Neutrophil (primary cell): ENCODE measurements around the gene CRTAC1.

Source experiments
- H3K27ac ChIP-seq: fragments of 200-600 bp; sonication (generic); 2 replicates; pipeline ENCODE4 v1.5.1; 2016; ENCODE audit warnings: mild to moderate bottlenecking, moderate library complexity
- H3K27me3 ChIP-seq: fragments of 200-600 bp; sonication (generic); 2 replicates; pipeline ENCODE4 v1.6.0; 2016; ENCODE audit warnings: mild to moderate bottlenecking
- H3K36me3 ChIP-seq: fragments of 200-600 bp; sonication (generic); 2 replicates; pipeline ENCODE4 v1.5.1; 2017
- H3K4me1 ChIP-seq, 2 experiments: fragments of 200-600 bp in 1 of 2; sonication (generic) in 1 of 2; 1 replicate in 1 of 2; 2 replicates in 1 of 2; pipeline versions ENCODE4 v1.5.1 to v1.6.1; 2013 to 2016; ENCODE audit warnings: low read depth in 1 of 2, low read length in 1 of 2, mild to moderate bottlenecking in 1 of 2, moderate library complexity in 1 of 2; ENCODE audit not compliant: control insufficient read depth in 1 of 2, insufficient read depth in 1 of 2
- H3K4me3 ChIP-seq, 2 experiments: fragments of 200-600 bp in 1 of 2; sonication (generic) in 1 of 2; 1 replicate in 1 of 2; 2 replicates in 1 of 2; pipeline ENCODE4 v1.5.1; 2013 to 2016; ENCODE audit warnings: low read depth in 1 of 2, low read length in 1 of 2, mild to moderate bottlenecking in 1 of 2, moderate library complexity in 1 of 2
- H3K9me3 ChIP-seq: fragments of 200-600 bp; sonication (generic); 2 replicates; pipeline ENCODE4 v1.5.1; 2016
- TF ChIP-seq, protein P1 (sequence below): fragments of 200-600 bp; sonication (generic); IDR thresholded peaks from 2 replicates; pipeline ENCODE4 v1.5.1; 2016; ENCODE audit warnings: antibody characterized with exemption

Gene CRTAC1

DNA sequence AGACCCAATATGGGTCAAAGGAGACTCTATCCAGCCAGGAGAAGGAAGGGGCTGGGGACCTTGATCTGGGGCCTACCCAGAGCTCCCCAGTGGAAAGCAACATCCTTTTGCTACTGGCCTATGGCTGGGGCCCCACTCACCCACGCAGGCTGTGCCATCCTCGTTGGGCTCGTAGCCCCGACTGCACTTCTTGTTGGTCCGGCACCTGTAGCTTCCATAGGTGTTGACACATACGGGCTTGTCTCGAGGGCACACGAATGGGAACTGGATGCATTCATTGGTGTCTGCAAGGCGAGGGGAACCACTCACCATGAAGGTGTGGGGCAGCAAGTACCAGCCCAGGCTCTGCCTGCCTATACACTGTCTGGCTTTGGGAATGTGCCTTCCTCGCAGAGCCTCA lies 150.3 kb downstream of the CRTAC1 start:
- TF ChIP-seq, protein P1, sequence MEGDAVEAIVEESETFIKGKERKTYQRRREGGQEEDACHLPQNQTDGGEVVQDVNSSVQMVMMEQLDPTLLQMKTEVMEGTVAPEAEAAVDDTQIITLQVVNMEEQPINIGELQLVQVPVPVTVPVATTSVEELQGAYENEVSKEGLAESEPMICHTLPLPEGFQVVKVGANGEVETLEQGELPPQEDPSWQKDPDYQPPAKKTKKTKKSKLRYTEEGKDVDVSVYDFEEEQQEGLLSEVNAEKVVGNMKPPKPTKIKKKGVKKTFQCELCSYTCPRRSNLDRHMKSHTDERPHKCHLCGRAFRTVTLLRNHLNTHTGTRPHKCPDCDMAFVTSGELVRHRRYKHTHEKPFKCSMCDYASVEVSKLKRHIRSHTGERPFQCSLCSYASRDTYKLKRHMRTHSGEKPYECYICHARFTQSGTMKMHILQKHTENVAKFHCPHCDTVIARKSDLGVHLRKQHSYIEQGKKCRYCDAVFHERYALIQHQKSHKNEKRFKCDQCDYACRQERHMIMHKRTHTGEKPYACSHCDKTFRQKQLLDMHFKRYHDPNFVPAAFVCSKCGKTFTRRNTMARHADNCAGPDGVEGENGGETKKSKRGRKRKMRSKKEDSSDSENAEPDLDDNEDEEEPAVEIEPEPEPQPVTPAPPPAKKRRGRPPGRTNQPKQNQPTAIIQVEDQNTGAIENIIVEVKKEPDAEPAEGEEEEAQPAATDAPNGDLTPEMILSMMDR: no peak
- Histone ChIP-seq H3K27ac (no peak overlapping the region), H3K4me3 (no peak overlapping the region), H3K9me3 (no peaks in the 10 kb centered on the region), H3K4me1 (no peaks in the 10 kb centered on the region), H3K27me3 (peaks cover 10% of the 10 kb centered on the region), H3K36me3 (no peaks in the 10 kb centered on the region)

DNA sequence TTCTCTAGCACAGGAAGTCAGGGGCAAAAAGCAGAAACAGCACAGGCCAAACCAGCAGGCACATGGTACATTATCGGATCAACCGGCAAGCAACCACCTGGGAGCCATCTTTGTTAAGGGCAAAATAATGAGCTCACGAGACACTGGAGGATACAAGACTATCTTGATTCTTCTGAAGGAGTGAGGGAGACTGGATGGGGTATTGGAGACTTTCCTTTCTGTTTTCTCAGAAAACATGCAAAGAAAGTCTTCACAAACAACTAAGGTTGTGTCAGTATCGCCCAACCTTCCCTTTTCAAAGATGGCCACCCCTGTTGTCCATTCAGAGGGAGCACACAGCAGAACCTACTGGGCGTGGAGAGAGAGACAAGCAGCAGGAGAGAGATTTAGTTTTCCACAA lies 151.2 kb downstream of the CRTAC1 start:
- peaks cover 10% of the 10 kb centered on the region for H3K27me3 ChIP-seq
- TF ChIP-seq, protein P1: no peak
- H3K27ac ChIP-seq: no peak overlapping the region

DNA sequence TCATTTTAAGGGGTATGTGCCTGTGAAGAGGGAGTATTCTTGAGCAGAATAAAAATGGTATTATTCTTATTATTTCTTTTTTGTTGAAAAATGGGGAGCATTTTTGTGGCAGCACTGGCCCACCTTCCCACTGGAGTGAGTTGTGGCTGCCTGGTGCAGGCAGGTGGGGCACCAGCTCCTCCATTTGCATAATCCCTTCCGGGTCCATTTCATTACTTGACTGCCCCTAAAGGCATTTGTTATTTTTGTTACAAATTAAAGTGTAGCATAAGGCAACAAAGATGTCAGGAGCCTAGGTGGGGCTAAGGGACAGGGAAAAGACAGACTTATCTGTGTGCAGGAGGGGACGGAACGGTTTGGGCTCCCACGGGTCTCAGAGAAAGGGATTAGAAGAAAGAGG lies 154.0 kb downstream of the CRTAC1 start:
- H3K27me3 ChIP-seq: peaks cover 27% of the 10 kb centered on the region

More for the DNA sequence above, 151.2 kb downstream of the CRTAC1 start:
- Histone ChIP-seq H3K9me3 (no peaks in the 10 kb centered on the region), H3K4me1 (no peaks in the 10 kb centered on the region), H3K4me3 (no peak overlapping the region), H3K36me3 (no peaks in the 10 kb centered on the region)

DNA sequence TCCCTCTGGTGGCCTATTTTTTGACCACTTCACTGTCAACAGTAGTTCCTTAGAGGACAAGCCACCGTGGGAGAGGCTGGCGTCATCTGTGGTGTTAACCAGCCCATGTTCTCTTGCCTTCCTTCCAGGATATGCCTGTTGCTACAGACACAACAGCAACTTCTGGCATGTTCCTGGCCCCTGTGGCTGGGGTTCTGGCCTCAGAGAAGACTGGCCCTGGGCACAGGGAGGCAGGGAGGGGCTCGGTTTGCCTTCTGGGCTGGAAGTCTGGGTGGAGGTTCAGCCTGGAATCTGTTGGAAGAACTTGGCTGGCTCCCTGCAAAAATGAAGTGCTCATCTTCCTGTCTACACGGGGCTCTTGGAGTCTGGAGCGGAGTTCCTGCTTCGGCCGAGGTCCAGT lies 155.0 kb downstream of the CRTAC1 start:
- TF ChIP-seq, protein P1: no peak
- Histone ChIP-seq H3K9me3 (no peaks in the 10 kb centered on the region), H3K36me3 (no peaks in the 10 kb centered on the region), H3K4me3 (no peak overlapping the region), H3K4me1 (no peaks in the 10 kb centered on the region), H3K27ac (no peak overlapping the region), H3K27me3 (peaks cover 37% of the 10 kb centered on the region)

More for the DNA sequence above, 154.0 kb downstream of the CRTAC1 start:
- H3K4me1 ChIP-seq: no peaks in the 10 kb centered on the region
- H3K9me3 ChIP-seq: no peaks in the 10 kb centered on the region
- no peak overlapping the region for H3K27ac ChIP-seq
- TF ChIP-seq, protein P1: no peak
- no peak overlapping the region for H3K4me3 ChIP-seq
- H3K36me3 ChIP-seq: no peaks in the 10 kb centered on the region

DNA sequence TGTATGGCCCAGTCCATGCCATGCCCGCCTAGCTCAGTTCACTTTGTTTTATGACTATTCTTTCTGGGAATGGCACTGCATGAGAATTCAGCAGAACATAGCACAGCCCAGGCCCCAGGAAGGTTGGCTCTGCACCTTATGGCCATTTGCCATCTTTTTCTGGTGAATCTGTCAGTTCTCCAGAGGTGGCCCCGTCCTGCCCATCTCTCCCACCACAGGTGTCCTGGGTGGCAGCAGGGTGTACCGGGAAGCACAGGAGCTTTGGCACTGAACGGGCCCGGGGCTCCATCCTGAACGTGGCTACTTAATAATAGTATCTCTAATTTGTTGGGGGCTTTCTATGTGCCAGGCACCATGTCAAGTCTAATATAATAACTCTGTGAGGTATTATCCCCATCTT lies 156.1 kb downstream of the CRTAC1 start:
- H3K9me3 ChIP-seq: no peaks in the 10 kb centered on the region
- TF ChIP-seq, protein P1: no peak
- H3K4me1 ChIP-seq: no peaks in the 10 kb centered on the region
- H3K27ac ChIP-seq: no peak overlapping the region
- no peaks in the 10 kb centered on the region for H3K36me3 ChIP-seq
- H3K27me3 ChIP-seq: peaks cover 48% of the 10 kb centered on the region
- no peak overlapping the region for H3K4me3 ChIP-seq

DNA sequence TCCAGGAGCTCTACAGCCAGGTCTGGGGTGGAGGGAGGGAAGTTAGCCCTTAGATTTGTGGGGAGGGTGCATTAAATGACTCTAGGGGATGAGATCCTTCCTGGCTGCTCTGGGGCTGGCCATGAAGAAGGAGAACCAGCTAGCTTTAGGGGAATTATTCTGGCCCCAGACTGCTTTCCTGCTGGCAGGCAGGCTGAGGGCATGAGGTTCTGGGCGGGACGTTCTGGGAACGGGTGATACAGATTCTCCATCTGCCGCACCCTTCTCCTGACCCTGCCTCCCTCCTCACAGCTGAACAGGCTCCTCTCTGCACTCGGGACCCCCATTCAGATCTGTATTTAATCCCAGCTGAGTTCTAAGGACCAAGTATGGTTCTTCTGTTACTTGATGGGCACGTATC lies 156.9 kb downstream of the CRTAC1 start:
- Histone ChIP-seq H3K9me3 (no peaks in the 10 kb centered on the region), H3K27ac (no peak overlapping the region), H3K27me3 (peaks cover 53% of the 10 kb centered on the region), H3K4me3 (no peak overlapping the region), H3K4me1 (no peaks in the 10 kb centered on the region), H3K36me3 (no peaks in the 10 kb centered on the region)
- TF ChIP-seq, protein P1: no peak
